Measurements from ENCODE around the gene SCTR.

SCTR gene

DNA sequence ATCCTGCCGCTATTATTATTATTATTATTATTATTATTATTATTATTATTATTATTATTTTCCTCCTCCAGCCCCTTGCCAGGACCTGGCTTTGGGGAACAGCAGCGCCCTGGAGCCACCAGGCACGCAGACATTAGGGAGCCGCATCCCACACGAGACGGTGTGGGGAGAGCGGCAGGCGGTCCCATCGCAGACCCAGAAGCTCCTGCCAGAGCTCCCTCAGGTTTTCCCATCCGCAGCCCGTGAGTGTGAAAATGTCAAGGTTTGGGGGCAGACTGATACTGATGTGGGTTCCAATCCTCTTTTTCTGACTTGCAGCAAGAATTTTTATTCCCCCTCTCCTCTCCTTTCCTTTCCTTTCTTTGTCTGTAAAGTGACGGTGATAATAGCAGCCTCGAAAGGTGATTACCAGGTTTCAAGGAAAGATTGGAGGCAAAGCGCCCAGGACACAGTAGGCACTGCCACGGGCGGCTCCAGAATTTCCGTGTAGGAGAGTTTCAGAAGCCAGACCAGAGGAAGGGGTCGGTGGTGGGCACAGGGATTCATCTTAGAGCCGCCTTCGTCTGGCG lies 816 bp downstream of the SCTR start:
- no peak for DNase-seq (ENCODE audit: low spot score)

DNA sequence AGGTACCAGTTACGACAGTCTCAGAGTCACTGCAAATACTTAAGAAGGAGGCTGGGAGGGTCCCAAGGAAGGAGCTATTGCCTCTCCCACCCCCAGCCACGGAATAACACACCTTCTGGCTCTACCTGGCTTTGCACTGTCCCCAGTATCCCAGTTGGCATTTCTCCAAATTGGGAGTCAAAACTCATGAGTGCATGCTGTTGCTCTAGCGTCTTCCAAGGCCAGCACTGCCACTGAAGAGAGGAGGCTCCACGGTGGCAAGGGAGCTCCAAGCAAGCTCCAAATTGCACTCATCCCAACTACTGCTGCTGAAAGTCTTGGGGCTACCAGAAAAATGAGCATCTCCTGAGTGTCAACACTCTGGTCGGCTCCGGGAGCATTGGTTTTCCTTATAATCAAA lies 1.6 kb downstream of the SCTR start:
- no peak for DNase-seq (ENCODE audit: low spot score)

- DNase-seq (ENCODE audit: low spot score): no peak
Measured at GRCh38 chr2:119521433-119522050, 2.7 kb downstream of the SCTR start.

GRCh38 chr2:119520696-119521432 lies 3.4 kb downstream of the SCTR start:
- DNase-seq (ENCODE audit: low spot score): no peak

- no peak for DNase-seq (ENCODE audit: low spot score)
Measured at GRCh38 chr2:119519057-119519408, 5.2 kb downstream of the SCTR start.

GRCh38 chr2:119518401-119519056 lies 5.8 kb downstream of the SCTR start:
- no peak for DNase-seq (ENCODE audit: low spot score)

- peak; percentile 78 for DNase-seq (ENCODE audit: low spot score)
Measured at GRCh38 chr2:119517433-119517832, 6.8 kb downstream of the SCTR start.

DNA sequence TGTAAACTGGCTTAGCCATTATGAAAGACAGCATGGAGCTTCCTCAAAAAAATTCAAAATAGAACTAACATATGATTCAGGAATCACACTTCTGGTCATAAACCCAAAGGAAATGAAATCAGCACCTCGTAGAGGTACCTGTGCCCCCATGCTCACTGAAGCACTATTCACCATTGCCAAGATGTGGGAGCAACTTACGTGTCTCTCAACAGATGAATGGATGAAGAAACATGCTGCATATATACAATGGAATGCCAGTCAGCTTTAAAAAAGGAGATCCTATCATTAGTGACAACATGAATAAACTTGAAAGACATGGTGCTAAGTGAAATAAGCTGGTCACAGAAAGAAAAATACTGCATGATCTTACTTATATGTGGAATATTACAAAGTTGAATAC lies 8.2 kb downstream of the SCTR start:
- no peak for DNase-seq (ENCODE audit: low spot score)

DNA sequence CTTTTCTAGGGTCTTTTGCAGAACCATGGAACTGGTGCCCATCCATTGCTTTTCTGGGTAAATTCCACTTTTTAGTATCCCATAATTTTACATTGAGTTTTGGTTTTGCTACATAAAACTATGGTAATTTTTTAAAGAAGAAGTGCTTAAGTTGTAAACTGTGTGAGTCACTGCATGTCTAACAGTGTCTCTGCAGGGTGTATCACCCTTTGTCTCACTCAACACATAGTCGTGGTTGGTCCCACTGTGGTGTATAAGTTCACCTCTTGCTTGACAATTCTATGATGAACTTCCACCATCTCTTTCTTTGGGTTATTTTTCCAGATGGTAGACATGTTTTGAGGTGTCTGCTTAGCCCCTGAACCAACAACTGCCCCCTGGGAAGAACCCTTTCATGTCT lies 10.5 kb downstream of the SCTR start:
- DNase-seq (ENCODE audit: low spot score): no peak

DNA sequence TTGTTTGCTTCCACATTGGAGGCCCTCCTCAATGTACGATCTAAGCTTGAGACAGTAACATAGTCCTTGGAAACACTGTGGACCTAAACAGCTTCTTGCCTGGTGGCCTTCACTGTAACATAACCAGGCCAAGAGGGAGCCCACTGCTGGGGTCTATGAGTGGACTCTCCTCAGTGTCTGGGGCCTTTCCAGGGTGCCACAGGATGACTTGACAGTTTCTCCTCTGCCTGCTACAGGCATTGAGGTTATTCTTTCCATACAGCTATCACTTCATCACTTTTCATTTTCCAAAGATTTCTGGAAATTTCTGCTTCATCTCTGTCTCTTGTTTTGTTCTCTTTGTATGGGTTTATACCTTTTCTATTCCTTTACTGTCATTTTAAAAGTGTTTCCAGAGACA lies 11.3 kb downstream of the SCTR start:
- DNase-seq (ENCODE audit: low spot score): no peak

GRCh38 chr2:119511989-119512388 lies 12.3 kb downstream of the SCTR start:
- no peak for DNase-seq (ENCODE audit: low spot score)

- no peak for DNase-seq (ENCODE audit: low spot score)
Measured at GRCh38 chr2:119508756-119509155, 15.5 kb downstream of the SCTR start.

DNA sequence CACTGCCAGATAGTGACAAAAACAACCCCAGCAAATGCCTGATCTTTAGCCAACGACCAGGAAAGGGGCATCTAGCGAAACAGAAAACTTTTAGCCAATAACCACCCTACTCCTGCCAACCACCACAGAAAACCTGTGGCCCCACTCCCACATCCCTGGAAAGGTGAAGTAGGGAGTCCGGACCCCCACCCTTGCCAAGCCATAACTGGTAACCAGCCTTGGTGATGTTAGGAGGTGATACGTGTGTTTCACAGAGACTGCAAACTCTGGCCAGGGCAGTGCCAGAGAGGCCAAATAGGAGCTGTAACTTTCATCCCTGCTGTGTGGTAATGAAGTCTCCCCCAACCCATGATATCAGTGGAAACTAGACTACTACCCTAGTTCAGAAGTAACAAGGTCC lies 27.6 kb downstream of the SCTR start:
- no peak for DNase-seq (ENCODE audit: low spot score)

DNA sequence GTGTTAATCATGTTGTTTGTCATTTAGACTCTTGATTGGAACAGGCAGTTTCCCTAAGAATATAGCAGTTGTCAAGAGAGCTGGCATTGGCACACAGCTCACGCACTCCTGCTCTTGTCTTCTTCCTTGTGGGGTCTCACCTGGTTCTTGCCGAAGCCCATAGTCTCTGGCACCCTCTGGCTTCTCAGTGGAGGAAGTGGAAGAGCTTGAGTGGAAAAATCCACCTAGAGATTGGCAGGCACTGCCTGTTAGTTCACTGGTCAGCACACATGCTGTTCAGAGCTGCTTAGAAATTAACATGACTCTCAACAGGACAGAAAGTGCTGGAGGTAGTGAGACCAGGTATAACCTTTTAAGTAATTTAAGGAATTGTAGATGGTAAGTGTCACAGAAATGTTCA lies 28.3 kb downstream of the SCTR start:
- no peak for DNase-seq (ENCODE audit: low spot score)

DNA sequence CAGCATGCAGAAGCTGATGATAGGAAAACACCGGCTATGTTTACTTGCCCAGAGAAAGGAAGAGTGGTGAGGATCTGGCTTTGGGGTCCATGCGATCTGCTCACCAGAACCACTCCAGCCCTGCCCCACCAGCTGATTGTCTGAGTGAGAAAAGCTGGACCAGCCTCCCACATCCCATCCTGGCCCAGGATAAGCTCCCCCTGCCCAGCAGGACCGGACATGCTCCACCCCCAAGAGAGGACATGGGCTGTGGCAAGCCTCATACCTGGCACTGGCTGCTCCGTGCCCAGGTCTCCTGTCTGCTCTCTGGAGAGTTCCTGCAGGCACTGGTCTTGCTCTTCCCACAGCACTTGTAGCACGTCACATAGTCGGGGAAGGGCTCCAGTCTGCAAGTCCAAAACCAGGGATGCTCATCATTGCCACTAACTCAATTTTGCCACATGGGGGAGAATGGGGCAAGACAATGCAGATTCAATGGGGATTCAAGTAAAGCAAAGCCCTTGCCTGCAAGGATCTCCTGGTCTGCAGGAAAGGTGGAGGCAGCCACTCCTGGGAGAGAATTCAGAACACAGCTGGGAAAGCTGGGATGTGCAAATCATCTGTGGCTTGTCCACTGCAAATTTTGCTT lies 30.0 kb downstream of the SCTR start:
- no peak for DNase-seq (ENCODE audit: low spot score)

GRCh38 chr2:119491776-119492525 lies 32.3 kb downstream of the SCTR start:
- peak; percentile 81 for DNase-seq (ENCODE audit: low spot score)

GRCh38 chr2:119490653-119491195 lies 33.6 kb downstream of the SCTR start:
- DNase-seq (ENCODE audit: low spot score): no peak

DNA sequence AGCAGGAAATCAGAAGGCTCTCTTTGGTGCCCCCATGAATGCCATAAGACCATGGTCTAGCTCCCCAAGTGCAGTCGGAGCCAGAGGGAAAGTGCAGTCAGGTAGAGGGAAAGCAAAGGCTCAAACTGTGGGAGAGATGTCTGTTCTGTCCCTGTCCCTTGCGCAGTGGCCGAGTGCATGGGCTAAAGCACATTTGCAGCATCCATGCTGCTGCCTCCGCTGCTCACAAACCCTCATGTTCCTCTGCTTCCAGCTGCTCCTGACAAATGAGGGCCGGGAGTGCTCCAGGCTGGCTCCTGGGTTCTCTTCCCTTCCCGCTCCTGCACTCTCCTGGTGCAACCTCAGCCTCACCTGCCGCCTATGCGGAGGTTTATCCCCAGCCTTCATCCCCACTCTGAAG lies 34.2 kb downstream of the SCTR start:
- no peak for DNase-seq (ENCODE audit: low spot score)

DNA sequence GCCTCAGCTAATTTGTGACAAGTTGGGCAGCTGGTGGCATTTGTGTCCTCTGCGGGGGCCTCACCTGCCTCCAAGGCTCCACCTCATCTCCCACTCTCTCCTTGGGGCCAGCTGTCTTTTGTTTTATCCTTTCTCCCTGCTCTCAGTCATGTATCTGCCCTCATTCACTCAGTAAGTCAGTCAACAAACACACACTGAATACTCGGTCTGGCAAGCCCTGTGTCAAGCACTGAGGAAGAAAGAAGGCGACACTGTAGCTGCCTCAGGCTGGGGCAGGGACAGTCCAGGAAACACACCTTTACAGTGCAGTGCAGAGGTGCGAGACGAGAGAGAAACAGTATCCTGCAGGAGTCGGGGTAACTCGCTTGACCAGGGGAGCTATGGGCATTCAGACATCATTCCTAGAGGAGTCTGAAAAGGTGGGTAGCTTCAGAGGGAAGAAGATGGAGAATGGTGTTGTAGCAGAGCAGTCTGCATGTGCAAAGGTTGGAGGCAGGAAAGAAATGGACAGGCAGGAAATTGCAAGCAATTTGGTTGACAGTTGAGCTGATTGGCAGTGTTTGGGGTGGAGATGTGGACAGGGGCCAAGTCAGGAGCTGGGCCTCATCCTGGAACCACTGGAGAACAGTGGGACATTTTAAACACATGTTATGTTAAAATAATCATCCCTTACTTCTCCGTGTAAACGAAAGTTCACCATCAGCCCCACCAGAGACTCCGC lies 34.9 kb downstream of the SCTR start:
- DNase-seq (ENCODE audit: low spot score): no peak

- DNase-seq (ENCODE audit: low spot score): no peak
Measured at GRCh38 chr2:119488245-119489214, 35.8 kb downstream of the SCTR start.
